ENCODE measurements around the gene ATG5.

The ATG5 gene

GRCh38 chr6:106143665-106144064 lies 181.9 kb downstream of the ATG5 start:
- H3K4me1 ChIP-seq (ENCODE audit: control insufficient read depth, insufficient read depth, low read length): peaks cover 4% of the 10 kb centered on the region
- no peak overlapping the region for H3K4me3 ChIP-seq (ENCODE audit: low read depth, low read length)
- H3K27me3 ChIP-seq (ENCODE audit: control insufficient read depth, insufficient read depth, low read length): no peaks in the 10 kb centered on the region
- H3K9ac ChIP-seq (ENCODE audit: low read depth, low read length): no peak overlapping the region
- H3K36me3 ChIP-seq (ENCODE audit: control insufficient read depth, insufficient read depth, low read length): no peaks in the 10 kb centered on the region
- H3K9me3 ChIP-seq (ENCODE audit: control insufficient read depth, insufficient read depth, low read length): no peaks in the 10 kb centered on the region

GRCh38 chr6:106142876-106143431 lies 182.6 kb downstream of the ATG5 start:
- H3K27me3 ChIP-seq (ENCODE audit: control insufficient read depth, insufficient read depth, low read length): no peaks in the 10 kb centered on the region
- H3K9ac ChIP-seq (ENCODE audit: low read depth, low read length): no peak overlapping the region
- H3K9me3 ChIP-seq (ENCODE audit: control insufficient read depth, insufficient read depth, low read length): no peaks in the 10 kb centered on the region
- no peak overlapping the region for H3K4me3 ChIP-seq (ENCODE audit: low read depth, low read length)
- no peaks in the 10 kb centered on the region for H3K36me3 ChIP-seq (ENCODE audit: control insufficient read depth, insufficient read depth, low read length)
- H3K4me1 ChIP-seq (ENCODE audit: control insufficient read depth, insufficient read depth, low read length): peaks cover 4% of the 10 kb centered on the region

GRCh38 chr6:106141441-106142237 lies 183.9 kb downstream of the ATG5 start:
- Histone ChIP-seq H3K9ac (ENCODE audit: low read depth, low read length) (no peak overlapping the region), H3K27me3 (ENCODE audit: control insufficient read depth, insufficient read depth, low read length) (no peaks in the 10 kb centered on the region), H3K36me3 (ENCODE audit: control insufficient read depth, insufficient read depth, low read length) (no peaks in the 10 kb centered on the region), H3K4me1 (ENCODE audit: control insufficient read depth, insufficient read depth, low read length) (peaks cover 4% of the 10 kb centered on the region), H3K9me3 (ENCODE audit: control insufficient read depth, insufficient read depth, low read length) (no peaks in the 10 kb centered on the region), H3K4me3 (ENCODE audit: low read depth, low read length) (no peak overlapping the region)

GRCh38 chr6:106138151-106138550 lies 187.4 kb downstream of the ATG5 start:
- Histone ChIP-seq H3K9me3 (ENCODE audit: control insufficient read depth, insufficient read depth, low read length) (no peaks in the 10 kb centered on the region), H3K4me3 (ENCODE audit: low read depth, low read length) (no peak overlapping the region), H3K36me3 (ENCODE audit: control insufficient read depth, insufficient read depth, low read length) (no peaks in the 10 kb centered on the region), H3K9ac (ENCODE audit: low read depth, low read length) (no peak overlapping the region), H3K4me1 (ENCODE audit: control insufficient read depth, insufficient read depth, low read length) (no peaks in the 10 kb centered on the region), H3K27me3 (ENCODE audit: control insufficient read depth, insufficient read depth, low read length) (no peaks in the 10 kb centered on the region)

DNA sequence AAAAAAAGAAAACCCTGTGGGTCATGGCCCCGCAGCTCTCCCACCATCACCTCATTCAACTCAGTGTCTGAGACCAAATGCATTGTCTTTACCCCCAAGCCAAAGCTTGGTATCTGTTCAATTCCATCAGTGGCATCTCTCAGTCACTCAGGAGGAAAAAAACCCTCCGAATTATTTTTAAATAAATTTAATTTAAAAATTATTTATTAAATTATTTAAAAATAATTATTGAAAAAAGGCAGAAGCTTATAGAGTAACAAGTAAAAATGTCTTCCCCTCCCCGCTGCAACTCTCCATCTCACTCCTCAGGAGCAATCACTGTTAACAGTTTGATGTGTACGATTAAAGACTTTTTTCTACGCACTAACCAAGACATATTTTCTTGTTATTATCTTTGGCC lies 188.7 kb downstream of the ATG5 start:
- Histone ChIP-seq H3K9ac (ENCODE audit: low read depth, low read length) (no peak overlapping the region), H3K27me3 (ENCODE audit: control insufficient read depth, insufficient read depth, low read length) (no peaks in the 10 kb centered on the region), H3K4me3 (ENCODE audit: low read depth, low read length) (no peak overlapping the region), H3K4me1 (ENCODE audit: control insufficient read depth, insufficient read depth, low read length) (no peaks in the 10 kb centered on the region), H3K9me3 (ENCODE audit: control insufficient read depth, insufficient read depth, low read length) (no peaks in the 10 kb centered on the region), H3K36me3 (ENCODE audit: control insufficient read depth, insufficient read depth, low read length) (no peaks in the 10 kb centered on the region)

DNA sequence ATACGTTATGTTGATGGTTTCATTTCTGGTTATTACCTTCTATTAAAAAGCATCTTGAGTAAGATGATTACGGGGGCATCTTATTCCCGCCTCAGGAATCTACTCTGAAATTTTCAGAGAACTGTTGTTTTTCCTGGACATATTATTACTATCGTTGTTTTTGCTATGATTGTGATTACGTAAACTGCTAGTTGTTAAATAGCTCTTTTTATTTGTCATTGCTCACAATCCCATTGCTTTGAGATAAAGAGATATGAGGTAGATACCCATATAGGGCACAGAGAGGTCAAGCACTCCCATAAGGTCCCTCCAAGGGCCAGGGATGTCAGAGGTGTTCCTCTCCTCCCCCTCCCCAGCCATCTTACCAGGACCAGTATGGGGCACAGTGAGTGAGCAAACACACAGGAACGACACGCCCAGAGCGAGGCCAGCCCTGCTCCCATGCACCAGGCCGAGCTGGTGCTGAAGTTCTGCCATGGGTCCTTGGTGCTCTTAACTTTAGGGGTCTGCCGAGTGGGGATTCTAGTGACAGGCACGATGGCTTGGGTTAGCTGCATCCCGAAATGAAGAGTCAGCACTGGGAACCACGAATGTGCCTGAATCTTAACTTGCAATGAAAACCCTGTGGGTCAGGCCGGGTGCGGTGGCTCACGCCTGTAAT lies 189.5 kb downstream of the ATG5 start:
- H3K4me1 ChIP-seq (ENCODE audit: control insufficient read depth, insufficient read depth, low read length): no peaks in the 10 kb centered on the region
- H3K9ac ChIP-seq (ENCODE audit: low read depth, low read length): no peak overlapping the region
- no peaks in the 10 kb centered on the region for H3K36me3 ChIP-seq (ENCODE audit: control insufficient read depth, insufficient read depth, low read length)
- H3K9me3 ChIP-seq (ENCODE audit: control insufficient read depth, insufficient read depth, low read length): no peaks in the 10 kb centered on the region
- no peaks in the 10 kb centered on the region for H3K27me3 ChIP-seq (ENCODE audit: control insufficient read depth, insufficient read depth, low read length)
- H3K4me3 ChIP-seq (ENCODE audit: low read depth, low read length): no peak overlapping the region

DNA sequence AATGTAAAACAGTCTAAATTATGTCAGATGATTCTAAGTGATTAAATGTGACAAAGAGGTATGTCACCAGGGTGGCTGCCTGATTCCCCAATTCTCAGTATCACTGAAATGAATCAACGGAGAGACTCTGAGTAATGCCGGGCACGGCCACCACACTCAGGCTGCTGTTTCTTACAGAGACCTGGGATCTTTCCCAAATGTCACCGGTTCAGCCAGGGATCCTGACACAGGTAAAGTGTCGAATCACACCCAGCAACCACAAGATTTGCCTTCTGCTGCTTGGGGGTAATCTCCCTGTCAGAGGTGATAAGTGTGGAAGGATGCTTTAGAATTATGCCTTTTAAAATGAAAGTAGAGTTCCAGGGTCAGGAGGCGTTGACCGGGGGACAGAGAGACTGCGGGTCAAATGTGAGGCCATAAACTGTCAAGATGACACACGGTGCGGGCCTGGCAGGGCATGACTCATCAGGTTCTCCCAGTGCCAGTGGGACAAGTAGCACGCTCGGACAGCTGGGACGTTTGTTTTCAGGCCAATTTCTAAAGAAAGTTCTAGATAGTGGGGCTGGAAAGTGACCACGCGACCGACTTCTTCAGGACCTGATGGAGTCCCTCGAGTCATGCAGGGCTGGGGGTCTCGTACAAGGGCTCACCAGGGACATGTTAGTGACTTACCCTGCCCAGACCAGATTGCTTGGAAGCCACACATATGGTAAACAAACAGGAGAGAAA lies 190.5 kb downstream of the ATG5 start:
- Histone ChIP-seq H3K9me3 (ENCODE audit: control insufficient read depth, insufficient read depth, low read length) (no peaks in the 10 kb centered on the region), H3K4me3 (ENCODE audit: low read depth, low read length) (no peak overlapping the region), H3K9ac (ENCODE audit: low read depth, low read length) (no peak overlapping the region), H3K36me3 (ENCODE audit: control insufficient read depth, insufficient read depth, low read length) (no peaks in the 10 kb centered on the region), H3K4me1 (ENCODE audit: control insufficient read depth, insufficient read depth, low read length) (no peaks in the 10 kb centered on the region), H3K27me3 (ENCODE audit: control insufficient read depth, insufficient read depth, low read length) (no peaks in the 10 kb centered on the region)

All from iPS-15b (cell line).